Heart right ventricle (tissue), 16 donors: Measurements from ENCODE around the gene PLCH1. TPM values are rescaled to one million over a fixed set of nuclear protein-coding genes. Genes with fewer than 3 reads are reported as not detected.

Experiments used
- ATAC-seq, 8 donors: fragments of 200-7000 bp; cut with Tn5 transposase; one replicate each; pipeline ENCODE4 v1.9.1; 2020; ENCODE audit warnings: mild to moderate bottlenecking in 8 of 8, moderate library complexity in 8 of 8, moderate number of reproducible peaks in 1 of 8
- DNase-seq, 2 donors: peaks; one replicate each; pipeline ENCODE4 v3.0.0-alpha.2; 2020
- H3K27ac ChIP-seq, 10 donors: fragments of 200-600 bp; sonication (generic) in 2 of 10; one replicate each; pipeline versions ENCODE4 v1.5.0 to v1.8.0; 2020 to 2022; ENCODE audit warnings: mild to moderate bottlenecking in 3 of 10
- H3K27me3 ChIP-seq, 7 donors: fragments of 200-600 bp; one replicate each; pipeline ENCODE4 v1.8.0; 2021 to 2022; ENCODE audit warnings: mild to moderate bottlenecking in 2 of 7
- H3K36me3 ChIP-seq, 9 donors: fragments of 200-600 bp; sonication (generic) in 1 of 9; one replicate each; pipeline versions ENCODE4 v1.5.0 to v1.8.0; 2020 to 2022; ENCODE audit warnings: mild to moderate bottlenecking in 2 of 9
- H3K4me1 ChIP-seq, 9 donors: fragments of 200-600 bp; sonication (generic) in 1 of 9; one replicate each; pipeline versions ENCODE4 v1.5.0 to v1.8.0; 2020 to 2022; ENCODE audit warnings: mild to moderate bottlenecking in 4 of 9
- H3K4me3 ChIP-seq, 10 donors: fragments of 200-600 bp; sonication (generic) in 2 of 10; one replicate each; pipeline versions ENCODE4 v1.5.0 to v1.8.0; 2020 to 2022; ENCODE audit warnings: mild to moderate bottlenecking in 7 of 10, moderate library complexity in 2 of 10
- H3K9me3 ChIP-seq, 11 donors: fragments of 200-600 bp in 10 of 11; sonication (generic) in 2 of 11; one replicate each; pipeline versions ENCODE4 v1.5.0 to v1.8.0; 2013 to 2022; ENCODE audit warnings: mild to moderate bottlenecking in 2 of 11, control low read depth in 1 of 11, moderate library complexity in 1 of 11
- CTCF ChIP-seq, 9 donors: fragments of 200-600 bp; sonication (generic) in 2 of 9; IDR thresholded peaks; one replicate each; pipeline versions ENCODE4 v1.5.0 to v1.8.0; 2021 to 2022; ENCODE audit warnings: antibody characterized with exemption in 9 of 9, mild to moderate bottlenecking in 5 of 9, moderate library complexity in 1 of 9
- WGBS, 2 donors: extraction: QIAGEN DNeasy Blood & Tissue Kit; methylation state at CpG; one replicate each; pipeline ENCODE4 v1.1.7; 2013; ENCODE audit warnings: inconsistent platforms in 1 of 2; 5-methylcytosine and 5-hydroxymethylcytosine counted together
- intact Hi-C, 10 donors: fragments of 100-400 bp; cut with DNase I; formaldehyde crosslinking; loops; one replicate each; pipeline versions ENCODE4 v1.11.1 to v1.14.2; 2022
- polyA plus RNA-seq, 2 donors: library from polyadenylated mRNA; stranded (reverse); fragments of 200-250 nt; gene quantifications; one replicate each; pipeline ENCODE4 v1.2.3, GENCODE V29; 2013
- total RNA-seq, 10 donors: library from RNA; stranded (reverse); fragmentation: NEBNext Ultra II Directional in 3 of 10; extraction: Animal tissue kit (Norgen Biotek cat#: 25700) in 3 of 10; gene quantifications; one replicate each; pipeline versions ENCODE4 v1.2.1 to v1.2.4, GENCODE V29; 2021 to 2023
- donor health status: Arrhythmogenic right ventricular cardiomyopathy.
- donor health status: ischemic (EF 13 %, LVEDD 7.1; RV severe dilation, severe dysfunction).
- donor health status: healthy with polysubstance abuse.
- donor health status: DM: no; HTN: yes; CAD: no.
- donor health status: DM: no; HTN: no; CAD: no.
- donor health status: ischemic (EF 25% LVEDD 6.9; RV normal size, moderate dysfunction).
- donor health status: ischemic (EF 25% LVEDD 5.7; RV mildly dilated, moderate dysfunction).
- donor health status: healthy.
- donor health status: DM: yes; HTN: yes; CAD: no.
- donor health status: Ischemic cardiomyopathy.
- donor health status: ischemic (EF 35%, LVEDD 5.7; RV mildly dilated, moderate dysfunction).
- donor health status: nonischemic (EF 11% LVEDD 7.7; RV severe dilation, severe dysfunction).
- donor health status: DM: yes; HTN: yes; CAD: no.
- donor health status: PGD.
- donor health status: ischemic (EF 29% LVEDD 5.4; RV normal size, mild dysfunction).
- donor health status: nonischemic (EF 23%, LVEDD 6.1; RV moderate dilation, normal function).

The PLCH1 gene
- total and polyA plus RNA-seq, 12 donors = 0.13 to 2.1 (median 0.51) TPM

DNA sequence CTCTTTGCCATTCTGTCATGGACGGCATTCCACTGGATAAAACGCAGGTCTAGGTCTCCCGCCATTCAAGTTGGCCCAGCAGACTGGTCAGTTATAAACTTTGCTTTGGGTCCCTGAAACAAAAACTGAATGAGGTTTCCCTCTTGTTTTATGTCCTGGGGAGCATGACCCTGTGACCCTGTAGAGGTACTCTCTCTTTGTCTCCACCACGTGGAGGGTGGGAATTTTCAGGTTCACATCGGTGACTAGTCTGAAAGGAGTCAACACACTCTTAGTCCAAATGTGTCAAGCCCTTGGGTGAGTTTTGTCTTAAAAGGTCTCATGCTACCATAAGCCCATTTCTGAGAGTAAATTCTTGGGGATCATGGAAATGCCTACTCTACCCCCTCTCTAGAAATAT, 139.9 kb downstream of the PLCH1 start:
- no peaks in the 10 kb centered on the region for H3K4me1 ChIP-seq
- ATAC-seq (no peak), DNase-seq (no peak)
- H3K27ac ChIP-seq = no peak overlapping the region
- H3K36me3 ChIP-seq = no peaks in the 10 kb centered on the region
- peaks cover 0 to 16% (median 4%) of the 10 kb centered on the region in 11 donors for H3K9me3 ChIP-seq
- peaks cover 0 to 4% (median 0%) of the 10 kb centered on the region in 7 donors for H3K27me3 ChIP-seq
- intact Hi-C loops = no loop called here
- no peak for TF ChIP-seq CTCF (IDR thresholded peaks at IDR 0.05)
- 73 to 75% methylated on average over 5 of the region's 5 CpGs for WGBS, 2 donors
- H3K4me3 ChIP-seq = no peak overlapping the region

DNA sequence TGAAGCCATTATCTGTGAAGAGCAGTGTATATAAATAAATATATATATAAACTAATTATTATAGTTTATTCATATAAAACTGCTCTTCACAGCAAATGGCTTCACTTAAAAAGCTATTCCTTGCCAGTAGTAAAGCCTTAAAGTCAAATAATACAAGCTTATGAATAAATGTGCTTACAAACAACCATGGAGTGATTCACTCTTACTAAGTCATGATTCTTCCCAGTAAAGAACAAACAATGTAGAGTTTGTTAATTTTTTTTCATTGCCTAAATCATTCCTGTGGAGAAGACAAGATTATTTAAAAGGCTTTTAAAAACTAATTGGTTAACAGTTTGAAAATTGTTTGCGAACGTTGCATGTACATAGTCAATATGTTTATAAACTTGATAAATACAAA, 140.7 kb downstream of the PLCH1 start:
- no peak overlapping the region for H3K27ac ChIP-seq
- ATAC-seq = no peak
- H3K4me3 ChIP-seq = no peak overlapping the region
- H3K9me3 ChIP-seq = peaks cover 0 to 8% (median 0%) of the 10 kb centered on the region in 11 donors
- no peak for TF ChIP-seq CTCF (IDR thresholded peaks at IDR 0.05)
- no peaks in the 10 kb centered on the region for H3K4me1 ChIP-seq
- intact Hi-C loops = no loop called here
- no peaks in the 10 kb centered on the region for H3K36me3 ChIP-seq
- peaks cover 0 to 4% (median 0%) of the 10 kb centered on the region in 7 donors for H3K27me3 ChIP-seq
- DNase-seq = no peak
- 92% methylated on average over 2 of the region's 2 CpGs for WGBS, 2 donors

- ATAC-seq (no peak), DNase-seq (no peak)
- Histone ChIP-seq H3K9me3 (no peaks in the 10 kb centered on the region), H3K4me1 (no peaks in the 10 kb centered on the region), H3K36me3 (no peaks in the 10 kb centered on the region), H3K27ac (no peak overlapping the region), H3K27me3 (peaks cover 0 to 4% (median 0%) of the 10 kb centered on the region in 7 donors), H3K4me3 (no peak overlapping the region)
- intact Hi-C loops = no loop called here
- no peak for TF ChIP-seq CTCF (IDR thresholded peaks at IDR 0.05)
These were observed 141.6 kb downstream of the PLCH1 start for GRCh38 chr3:155603302-155603701.

DNA sequence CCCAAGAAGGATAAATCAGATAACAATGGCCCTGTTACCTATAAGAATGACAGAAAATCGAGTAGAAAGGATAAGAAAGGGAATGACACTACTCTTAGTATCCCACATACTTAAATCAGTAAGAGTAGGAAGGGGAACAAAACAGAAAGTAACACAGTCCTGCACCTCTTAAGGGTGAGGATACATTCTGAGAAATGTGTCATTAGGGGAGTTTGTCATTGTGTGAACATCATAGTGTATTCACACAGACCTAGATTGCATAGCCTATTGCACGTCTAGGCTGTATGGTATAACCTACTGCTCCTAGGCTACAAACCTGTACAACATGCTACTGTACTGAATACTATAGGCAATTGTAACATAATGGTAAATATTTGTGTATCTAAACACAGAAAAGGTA, 142.6 kb downstream of the PLCH1 start:
- TF ChIP-seq CTCF (IDR thresholded peaks at IDR 0.05) = no peak
- no peaks in the 10 kb centered on the region for H3K36me3 ChIP-seq
- no peaks in the 10 kb centered on the region for H3K9me3 ChIP-seq
- H3K4me1 ChIP-seq = no peaks in the 10 kb centered on the region
- WGBS, 2 donors = 36 to 51% methylated on average over 2 of the region's 2 CpGs
- H3K27ac ChIP-seq = no peak overlapping the region
- peaks cover 0 to 4% (median 0%) of the 10 kb centered on the region in 7 donors for H3K27me3 ChIP-seq
- no peak overlapping the region for H3K4me3 ChIP-seq
- ATAC-seq (no peak), DNase-seq (no peak)
- intact Hi-C loops = no loop called here
